Smooth muscle cell (in vitro differentiated cells): ENCODE data around the gene WASF2. TPM values are rescaled to one million over a fixed set of nuclear protein-coding genes. Genes with fewer than 3 reads are reported as not detected.

Experiments
- DNase-seq: peaks from one replicate; lab custom pipeline; 2025; ENCODE audit not compliant: unreplicated experiment; lab: John Stamatoyannopoulos, UW
- H2AFZ ChIP-seq: fragments of 200-600 bp; sonication (generic); 2 replicates; pipeline ENCODE4 v1.6.0; 2016; ENCODE audit warnings: antibody characterized with exemption, low read depth, mild to moderate bottlenecking
- H3F3A ChIP-seq: fragments of 200-600 bp; sonication (generic); 2 replicates; pipeline ENCODE4 v1.6.0; 2017; ENCODE audit warnings: antibody characterized with exemption, low read depth
- H3K27ac ChIP-seq: fragments of 200-600 bp; sonication (generic); 2 replicates; pipeline ENCODE4 v1.5.1; 2016; ENCODE audit warnings: low read depth, mild to moderate bottlenecking
- H3K27me3 ChIP-seq: fragments of 200-600 bp; sonication (generic); 2 replicates; pipeline ENCODE4 v1.6.1; 2016; ENCODE audit warnings: low read depth, mild to moderate bottlenecking
- H3K36me3 ChIP-seq: fragments of 200-600 bp; sonication (generic); 2 replicates; pipeline ENCODE4 v1.5.1; 2016; ENCODE audit warnings: low read depth
- H3K4me1 ChIP-seq: fragments of 200-600 bp; sonication (generic); 2 replicates; pipeline ENCODE4 v1.5.1; 2016; ENCODE audit warnings: low read depth
- H3K4me2 ChIP-seq: fragments of 200-600 bp; sonication (generic); 2 replicates; pipeline ENCODE4 v1.6.0; 2016; ENCODE audit warnings: mild to moderate bottlenecking
- H3K4me3 ChIP-seq: fragments of 200-600 bp; sonication (generic); 2 replicates; pipeline ENCODE4 v1.5.1; 2016; ENCODE audit warnings: mild to moderate bottlenecking
- H3K79me2 ChIP-seq: fragments of 200-600 bp; sonication (generic); 2 replicates; pipeline ENCODE4 v1.6.0; 2016; ENCODE audit warnings: low read depth, mild to moderate bottlenecking
- H3K9ac ChIP-seq: fragments of 200-600 bp; sonication (generic); 2 replicates; pipeline ENCODE4 v1.6.0; 2016; ENCODE audit warnings: low read depth
- H3K9me3 ChIP-seq: fragments of 200-600 bp; sonication (generic); replicated peaks from 2 replicates; pipeline ENCODE4 v1.5.1; 2016; ENCODE audit warnings: low read depth
- H4K20me1 ChIP-seq: fragments of 200-600 bp; sonication (generic); 2 replicates; pipeline ENCODE4 v1.6.0; 2016; ENCODE audit warnings: low read depth
- CTCF ChIP-seq: fragments of 200-600 bp; sonication (generic); IDR thresholded peaks from 2 replicates; pipeline ENCODE4 v1.5.1; 2017; ENCODE audit warnings: borderline replicate concordance, mild to moderate bottlenecking, antibody characterized with exemption; ENCODE audit not compliant: insufficient read depth, poor library complexity, severe bottlenecking
- WGBS: methylation state at CpG from one replicate; pipeline ENCODE4 v1.1.7; 2016; ENCODE audit warnings: low lambda C conversion rate; 5-methylcytosine and 5-hydroxymethylcytosine counted together
- polyA plus RNA-seq: library from polyadenylated mRNA; unstranded; fragments of >200 nt; fragmentation: Nextera tagmentation; extraction: Ambion mirVana; gene quantifications from 2 replicates; pipeline ENCODE4 v1.2.1, GENCODE V29; 2016
- total RNA-seq: library from RNA; depleted of rRNA; stranded (reverse); fragments of >200 nt; gene quantifications from 2 replicates; pipeline ENCODE4 v1.2.3, GENCODE V29; 2014

WASF2 gene
- total and polyA plus RNA-seq, 2 experiments from 2014 or later, result 34.3 to 46.1 TPM

DNA sequence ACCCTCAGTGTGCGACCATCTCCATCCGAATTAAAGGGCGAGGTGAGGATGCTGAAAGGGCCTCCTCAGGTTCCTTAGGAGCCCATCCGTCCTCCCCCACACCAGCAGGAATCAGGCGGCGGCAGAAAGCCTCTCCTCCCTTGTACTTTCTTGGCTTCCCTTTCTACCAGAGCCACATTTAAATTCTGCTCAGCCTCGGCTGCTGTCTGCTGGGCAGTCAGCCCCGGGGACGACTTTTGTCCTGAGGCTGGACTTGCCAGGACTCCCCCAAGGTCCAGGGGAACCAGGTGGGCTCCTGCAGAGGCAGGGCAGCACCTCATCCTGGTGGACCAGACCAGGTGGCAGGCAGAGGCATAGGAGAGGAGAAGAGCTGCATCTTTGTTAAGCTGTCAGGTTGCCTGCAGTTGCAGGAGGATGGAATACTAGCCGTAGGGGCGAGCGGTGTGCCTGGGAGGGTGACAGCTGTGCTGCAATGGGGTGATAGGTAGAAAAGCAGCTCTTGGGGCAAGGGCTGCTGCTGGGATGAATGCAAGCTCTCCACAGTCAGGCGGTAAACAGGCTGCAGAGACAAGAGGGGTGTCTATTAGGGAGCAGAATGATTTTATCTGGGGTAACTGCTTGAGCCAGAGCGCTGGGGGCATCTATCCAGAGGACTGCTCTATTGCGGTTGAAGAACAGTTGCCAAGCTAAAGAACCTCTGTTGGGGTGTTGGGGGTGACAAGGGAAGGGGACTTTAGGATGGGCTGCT lies 46.2 kb upstream of the WASF2 start:
- Histone ChIP-seq H3K4me2 (peak overlapping the region; percentile 57), H2AFZ (no peak overlapping the region), H3K4me3 (no peak overlapping the region), H3K36me3 (no peaks in the 10 kb centered on the region), H3K9me3 (no peaks in the 10 kb centered on the region), H3K27me3 (no peaks in the 10 kb centered on the region), H3K9ac (no peak overlapping the region), H3K27ac (no peak overlapping the region), H3K79me2 (peaks cover 13% of the 10 kb centered on the region), H4K20me1 (peaks cover 71% of the 10 kb centered on the region), H3K4me1 (peaks cover 29% of the 10 kb centered on the region), H3F3A (peaks cover 10% of the 10 kb centered on the region)
- TF ChIP-seq CTCF, result no peak
- 84% methylated on average over 15 of the region's 15 CpGs for WGBS
- no peak for DNase-seq

DNA sequence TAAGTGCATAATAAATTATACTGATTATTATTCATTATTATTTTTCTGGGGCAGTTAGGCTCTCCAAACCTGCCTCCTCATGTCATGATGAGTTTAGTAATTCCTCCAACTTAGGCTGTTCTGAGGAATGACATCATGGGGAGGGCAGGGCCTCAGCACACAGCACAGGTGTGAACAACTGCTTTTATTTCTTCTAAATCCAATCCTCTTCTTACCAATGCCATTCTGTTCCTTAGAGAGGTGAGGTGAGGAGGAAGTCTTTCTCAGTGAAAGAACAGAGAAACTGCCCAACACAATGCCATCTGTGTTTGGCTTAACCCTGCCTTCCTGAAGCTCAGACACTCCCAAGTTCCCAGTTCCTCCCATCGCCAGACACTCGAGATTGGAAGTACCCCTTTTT lies 45.4 kb upstream of the WASF2 start:
- Histone ChIP-seq H3K36me3 (no peaks in the 10 kb centered on the region), H3K27me3 (no peaks in the 10 kb centered on the region), H3K79me2 (peaks cover 13% of the 10 kb centered on the region), H3K4me3 (no peak overlapping the region), H3K9ac (no peak overlapping the region), H3K4me2 (no peak overlapping the region), H3K9me3 (no peaks in the 10 kb centered on the region), H2AFZ (no peak overlapping the region), H4K20me1 (peaks cover 68% of the 10 kb centered on the region), H3K4me1 (peaks cover 26% of the 10 kb centered on the region), H3K27ac (peak overlapping the region; percentile 19), H3F3A (peaks cover 12% of the 10 kb centered on the region)
- no peak for DNase-seq
- TF ChIP-seq CTCF, result no peak
- WGBS, result 64% methylated on average over 2 of the region's 2 CpGs

DNA sequence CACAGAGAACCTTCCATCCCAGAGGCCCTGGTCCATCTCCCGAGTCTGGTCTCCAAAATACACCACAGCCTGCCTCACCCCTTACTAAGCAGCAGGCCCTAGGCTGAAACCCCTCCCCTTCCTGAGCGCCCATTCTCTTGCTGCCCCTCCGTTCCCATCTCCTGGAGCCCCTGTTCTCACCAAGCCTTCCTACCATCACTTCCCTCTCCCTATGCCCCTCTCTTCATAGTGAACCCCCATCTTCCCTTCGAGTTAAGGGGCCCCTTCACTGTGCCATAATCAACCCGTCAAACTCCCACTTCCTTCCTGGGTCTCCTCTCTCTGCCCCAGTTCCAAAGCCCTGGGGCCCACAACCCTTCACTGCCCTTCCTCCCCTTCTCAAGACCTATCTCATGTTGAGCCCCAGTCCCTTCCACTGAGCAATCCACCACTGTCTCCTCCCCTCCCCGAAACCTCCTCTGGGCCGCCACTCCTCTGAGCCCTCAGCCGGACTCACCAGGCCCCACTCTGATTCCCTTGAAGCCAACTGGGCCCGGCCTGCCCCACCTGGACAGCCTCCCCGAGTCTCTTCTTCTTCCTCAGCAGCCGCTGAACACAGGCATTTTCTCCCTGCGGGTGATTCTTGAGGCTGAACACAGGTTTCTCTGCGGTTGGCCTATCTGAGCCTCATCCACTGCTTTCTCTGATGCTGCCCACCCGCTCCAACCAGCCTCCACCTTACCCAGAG lies 42.2 kb upstream of the WASF2 start:
- 93% methylated on average over 14 of the region's 14 CpGs for WGBS
- no peak for DNase-seq

More for the DNA sequence above, 42.2 kb upstream of the WASF2 start:
- no peak overlapping the region for H2AFZ ChIP-seq
- no peak overlapping the region for H3K4me2 ChIP-seq
- H3K27me3 ChIP-seq, result no peaks in the 10 kb centered on the region
- peaks cover 43% of the 10 kb centered on the region for H4K20me1 ChIP-seq
- H3K4me1 ChIP-seq, result peaks cover 34% of the 10 kb centered on the region
- H3K36me3 ChIP-seq, result no peaks in the 10 kb centered on the region
- H3K4me3 ChIP-seq, result no peak overlapping the region
- peaks cover 13% of the 10 kb centered on the region for H3K79me2 ChIP-seq
- H3F3A ChIP-seq, result peaks cover 23% of the 10 kb centered on the region
- H3K9me3 ChIP-seq, result no peaks in the 10 kb centered on the region
- H3K9ac ChIP-seq, result no peak overlapping the region
- TF ChIP-seq CTCF, result no peak
- H3K27ac ChIP-seq, result no peak overlapping the region
